NCI-H69 (cell line): Measurements from ENCODE around the gene IL1B.

ENCODE experiments used
- DNase-seq: peaks from one replicate; lab custom pipeline; 2025; lab: John Stamatoyannopoulos, UW

Gene IL1B

GRCh38 chr2:112803691-112804521, 32.7 kb downstream of the IL1B start:
- no peak for DNase-seq

- no peak for DNase-seq
Observed at GRCh38 chr2:112800881-112801583, 35.5 kb downstream of the IL1B start.

GRCh38 chr2:112798979-112799975, 37.3 kb downstream of the IL1B start:
- no peak for DNase-seq

- DNase-seq: no peak
Observed at GRCh38 chr2:112796486-112796885, 40.1 kb downstream of the IL1B start.

GRCh38 chr2:112795774-112796173, 40.8 kb downstream of the IL1B start:
- no peak for DNase-seq

- no peak for DNase-seq
Observed at GRCh38 chr2:112794841-112795240, 41.7 kb downstream of the IL1B start.

GRCh38 chr2:112794131-112794733, 42.3 kb downstream of the IL1B start:
- no peak for DNase-seq

- no peak for DNase-seq
Observed at GRCh38 chr2:112793449-112793978, 43.1 kb downstream of the IL1B start.

GRCh38 chr2:112792419-112792818, 44.2 kb downstream of the IL1B start:
- DNase-seq: peak; percentile 56

- DNase-seq: no peak
Observed at GRCh38 chr2:112791693-112792230, 44.8 kb downstream of the IL1B start.

- DNase-seq: no peak
Observed at GRCh38 chr2:112791019-112791418, 45.6 kb downstream of the IL1B start.

- DNase-seq: no peak
Observed at GRCh38 chr2:112790305-112790704, 46.3 kb downstream of the IL1B start.

GRCh38 chr2:112789186-112789585, 47.4 kb downstream of the IL1B start:
- no peak for DNase-seq

GRCh38 chr2:112788653-112789052, 47.9 kb downstream of the IL1B start:
- no peak for DNase-seq

- no peak for DNase-seq
Observed at GRCh38 chr2:112787729-112788393, 48.7 kb downstream of the IL1B start.

- no peak for DNase-seq
Observed at GRCh38 chr2:112787294-112787693, 49.3 kb downstream of the IL1B start.

GRCh38 chr2:112784199-112785189, 52.1 kb downstream of the IL1B start, which contains the start of gene IL1A:
TSS of gene IL1A (minus strand) at chr2:112784493. CDS start at chr2:112783770, 723 bp downstream.
- DNase-seq: peak; percentile 1

GRCh38 chr2:112783187-112783714, 53.3 kb downstream of the IL1B start:
- DNase-seq: no peak

- no peak for DNase-seq
Observed at GRCh38 chr2:112782234-112782799, 54.3 kb downstream of the IL1B start.
